Calu3 (cell line): ENCODE measurements around the gene VRK1. TPM values are rescaled to one million over a fixed set of nuclear protein-coding genes. Genes with fewer than 3 reads are reported as not detected.

Source experiments
- BruUV-seq: library from RNA; stranded (reverse); fragments of 400-500 nt; replicated peaks from 2 replicates; lab custom pipeline; 2021; lab: Mats Ljungman, UMichigan
- CTCF ChIA-PET: fragments of 300-600 bp; sonication (Branson Sonifier 250); formaldehyde crosslinking; loops from one replicate; lab custom pipeline; 2022; ENCODE audit warnings: antibody characterized with exemption; lab: Charles Lee
- DNase-seq: peaks from one replicate; pipeline ENCODE4 v3.0.0; 2022
- H3K27ac Mint-ChIP-seq: one replicate; pipeline ENCODE4 v1.8.0; 2022; ENCODE audit warnings: mixed read lengths; ENCODE audit not compliant: unreplicated experiment
- H3K27me3 Mint-ChIP-seq: one replicate; pipeline ENCODE4 v1.8.0; 2022; ENCODE audit warnings: mixed read lengths; ENCODE audit not compliant: unreplicated experiment
- H3K36me3 Mint-ChIP-seq: one replicate; pipeline ENCODE4 v1.8.0; 2022; ENCODE audit warnings: mild to moderate bottlenecking, moderate library complexity, mixed read lengths; ENCODE audit not compliant: insufficient read depth, unreplicated experiment
- H3K4me1 Mint-ChIP-seq: one replicate; pipeline ENCODE4 v1.8.0; 2022; ENCODE audit warnings: mild to moderate bottlenecking, low read depth, mixed read lengths; ENCODE audit not compliant: unreplicated experiment
- H3K4me3 Mint-ChIP-seq: one replicate; pipeline ENCODE4 v1.8.0; 2022; ENCODE audit warnings: mild to moderate bottlenecking, low read depth, moderate library complexity, mixed read lengths; ENCODE audit not compliant: unreplicated experiment
- H3K9me3 Mint-ChIP-seq: one replicate; pipeline ENCODE4 v1.8.0; 2022; ENCODE audit warnings: low read depth, mixed read lengths; ENCODE audit not compliant: unreplicated experiment
- intact Hi-C: fragments of 100-400 bp; cut with micrococcal nuclease; formaldehyde crosslinking; loops from one replicate; pipeline ENCODE4 v1.10.0; 2022; ENCODE audit not compliant: unreplicated experiment
- total RNA-seq: library from RNA; stranded (reverse); gene quantifications from 2 replicates; pipeline ENCODE4 v1.2.3, GENCODE V29; 2022
- TF ChIP-seq, protein P1 (sequence below): fragments of 200-600 bp; IDR thresholded peaks from one replicate; pipeline ENCODE4 v1.8.0; 2022; ENCODE audit warnings: antibody characterized with exemption; ENCODE audit not compliant: unreplicated experiment

Gene VRK1
- total RNA-seq, 1 experiment from 2014 or later: 51.3 TPM

DNA sequence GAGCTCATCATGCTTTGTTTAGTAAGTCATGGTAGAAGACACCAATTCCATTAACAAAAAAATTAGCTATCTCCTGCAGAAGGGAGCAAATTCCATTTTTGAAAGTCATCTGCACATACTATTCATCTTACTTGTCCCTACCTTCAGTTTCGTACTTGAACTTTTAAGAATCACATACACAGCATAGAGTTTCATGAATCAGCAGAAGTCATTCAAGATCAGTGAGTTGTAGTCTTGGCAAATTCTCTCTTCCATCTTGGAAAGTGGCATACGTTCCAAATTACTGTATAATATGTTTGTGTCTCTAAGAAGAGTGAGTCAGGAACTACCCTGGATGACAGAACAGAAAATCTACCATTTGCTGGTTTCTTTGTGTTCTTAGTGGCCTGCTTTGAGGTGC, 14.1 kb downstream of the VRK1 start:
- no TSS peak for BruUV-seq
- Mint-ChIP-seq H3K4me3 (no peak overlapping the region), H3K27me3 (no peaks in the 10 kb centered on the region), H3K27ac (no peak overlapping the region), H3K36me3 (no peaks in the 10 kb centered on the region), H3K9me3 (no peaks in the 10 kb centered on the region), H3K4me1 (no peaks in the 10 kb centered on the region)
- CTCF ChIA-PET: interaction anchor here (0.7 kb wide), 1 partner anchor 1518 kb away, joined by 3 read pairs; no protein-coding TSS in a partner anchor
- TF ChIP-seq, protein P1, sequence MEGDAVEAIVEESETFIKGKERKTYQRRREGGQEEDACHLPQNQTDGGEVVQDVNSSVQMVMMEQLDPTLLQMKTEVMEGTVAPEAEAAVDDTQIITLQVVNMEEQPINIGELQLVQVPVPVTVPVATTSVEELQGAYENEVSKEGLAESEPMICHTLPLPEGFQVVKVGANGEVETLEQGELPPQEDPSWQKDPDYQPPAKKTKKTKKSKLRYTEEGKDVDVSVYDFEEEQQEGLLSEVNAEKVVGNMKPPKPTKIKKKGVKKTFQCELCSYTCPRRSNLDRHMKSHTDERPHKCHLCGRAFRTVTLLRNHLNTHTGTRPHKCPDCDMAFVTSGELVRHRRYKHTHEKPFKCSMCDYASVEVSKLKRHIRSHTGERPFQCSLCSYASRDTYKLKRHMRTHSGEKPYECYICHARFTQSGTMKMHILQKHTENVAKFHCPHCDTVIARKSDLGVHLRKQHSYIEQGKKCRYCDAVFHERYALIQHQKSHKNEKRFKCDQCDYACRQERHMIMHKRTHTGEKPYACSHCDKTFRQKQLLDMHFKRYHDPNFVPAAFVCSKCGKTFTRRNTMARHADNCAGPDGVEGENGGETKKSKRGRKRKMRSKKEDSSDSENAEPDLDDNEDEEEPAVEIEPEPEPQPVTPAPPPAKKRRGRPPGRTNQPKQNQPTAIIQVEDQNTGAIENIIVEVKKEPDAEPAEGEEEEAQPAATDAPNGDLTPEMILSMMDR: no peak
- DNase-seq: no peak
- intact Hi-C loops: no loop called here

DNA sequence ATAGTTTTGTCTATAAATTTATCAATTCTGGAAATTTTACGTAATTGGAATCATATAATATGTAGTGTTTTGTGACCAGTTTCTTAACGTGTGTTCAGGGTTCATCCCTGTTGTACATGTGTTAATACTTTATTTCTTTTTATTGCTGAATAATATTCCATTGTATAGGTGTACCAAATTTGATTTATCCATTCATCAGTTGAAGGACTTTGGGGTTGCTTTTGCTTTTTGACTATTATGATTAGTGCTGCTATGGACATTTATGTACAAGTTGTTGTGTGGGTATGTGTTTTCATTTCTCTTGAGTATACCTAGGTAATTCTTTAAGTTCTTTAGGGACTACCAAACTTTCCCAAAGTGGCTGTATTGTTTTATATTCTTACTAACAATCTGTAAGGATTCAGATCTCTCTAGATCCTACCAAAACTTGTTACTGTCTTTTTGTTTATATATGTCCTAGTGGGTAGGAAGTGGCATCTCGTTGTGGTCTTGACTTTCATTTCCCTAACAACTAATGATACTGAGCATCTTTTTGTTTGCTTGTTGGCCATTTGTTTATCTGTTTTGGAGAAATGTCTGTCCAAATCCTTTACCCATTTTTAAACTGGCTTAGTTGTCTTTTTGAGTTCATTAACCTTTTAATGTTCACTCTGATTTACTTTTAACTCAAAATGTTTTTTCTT, 14.9 kb downstream of the VRK1 start:
- CTCF ChIA-PET: interaction anchor here (0.7 kb wide), 1 partner anchor 1519 kb away, joined by 3 read pairs; no protein-coding TSS in a partner anchor
- Mint-ChIP-seq H3K27me3 (no peaks in the 10 kb centered on the region), H3K36me3 (no peaks in the 10 kb centered on the region), H3K27ac (no peak overlapping the region), H3K4me3 (no peak overlapping the region), H3K4me1 (no peaks in the 10 kb centered on the region), H3K9me3 (no peaks in the 10 kb centered on the region)
- TF ChIP-seq, protein P1: no peak
- DNase-seq: no peak
- intact Hi-C loops: no loop called here
- no TSS peak for BruUV-seq

DNA sequence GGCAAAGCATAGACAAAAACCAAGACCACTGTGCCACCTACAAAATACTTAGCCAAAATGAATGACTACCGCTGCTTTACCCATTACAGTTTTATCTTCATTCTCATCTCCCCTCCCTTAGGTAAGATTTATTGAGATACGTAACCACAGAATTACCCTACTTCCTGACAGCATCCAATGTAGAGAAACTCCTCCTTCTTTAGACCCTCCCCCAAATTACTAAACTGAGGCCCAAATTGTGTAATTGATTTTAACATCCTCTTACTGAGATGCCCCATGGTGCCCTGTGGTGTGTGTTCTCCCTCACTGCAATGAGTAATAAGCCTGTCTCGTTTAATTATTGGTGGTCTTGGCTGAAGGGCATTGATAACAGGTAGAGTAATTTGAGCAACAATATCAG, 19.1 kb downstream of the VRK1 start:
- TF ChIP-seq, protein P1: no peak
- DNase-seq: no peak
- BruUV-seq: no TSS peak
- H3K27me3 Mint-ChIP-seq: no peaks in the 10 kb centered on the region
- H3K9me3 Mint-ChIP-seq: no peaks in the 10 kb centered on the region
- no peak overlapping the region for H3K4me3 Mint-ChIP-seq
- intact Hi-C loops: no loop called here
- H3K4me1 Mint-ChIP-seq: no peaks in the 10 kb centered on the region
- H3K36me3 Mint-ChIP-seq: no peaks in the 10 kb centered on the region
- CTCF ChIA-PET: interaction anchor here (0.7 kb wide), 1 partner anchor 300 kb away, joined by 3 read pairs; no protein-coding TSS in a partner anchor
- no peak overlapping the region for H3K27ac Mint-ChIP-seq

DNA sequence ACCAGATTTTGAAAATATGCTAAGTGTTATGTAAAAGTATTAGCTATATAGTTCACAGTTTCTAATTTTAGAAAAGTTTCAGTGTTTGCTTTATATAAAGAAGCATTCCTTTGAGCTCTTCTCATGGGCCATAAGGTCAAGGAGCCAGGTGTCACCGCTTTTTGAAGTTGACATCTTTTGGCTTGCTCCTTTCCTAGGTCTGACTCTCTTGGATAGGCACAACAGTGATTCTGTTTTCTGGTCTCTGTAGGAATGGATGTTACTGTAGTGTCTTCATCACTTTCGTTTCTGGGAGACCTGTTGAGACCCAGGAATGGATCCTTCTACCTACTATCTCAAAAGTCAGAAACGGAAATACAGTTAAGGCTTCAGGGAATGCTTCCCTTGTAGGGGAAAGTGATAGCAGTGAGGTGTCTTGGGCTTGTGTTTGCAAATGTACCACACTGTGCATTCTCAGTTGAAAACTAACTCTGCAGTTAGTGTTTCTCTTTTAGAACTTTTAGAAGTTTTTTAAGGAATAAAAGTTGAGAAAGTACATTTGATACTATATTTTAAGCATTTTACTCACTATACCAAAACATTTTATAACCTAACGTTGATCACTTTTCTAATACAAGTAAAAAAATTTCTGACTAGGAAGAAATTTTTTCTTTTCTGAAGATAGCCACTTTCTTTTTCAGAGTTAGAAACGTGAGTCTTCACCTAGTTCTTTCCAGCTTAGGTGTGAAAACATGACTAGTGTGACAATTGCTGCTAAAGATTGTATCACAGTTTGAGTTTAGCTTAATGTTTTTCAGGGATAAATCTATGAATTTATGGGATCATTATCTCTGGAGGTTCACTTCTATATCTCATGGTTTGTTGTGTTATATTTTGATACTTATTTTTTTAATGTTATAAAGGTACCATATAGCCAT, 20.8 kb downstream of the VRK1 start:
- no peak for DNase-seq
- intact Hi-C loops: no loop called here
- TF ChIP-seq, protein P1: no peak
- no peaks in the 10 kb centered on the region for H3K4me1 Mint-ChIP-seq
- no peaks in the 10 kb centered on the region for H3K36me3 Mint-ChIP-seq
- no peak overlapping the region for H3K4me3 Mint-ChIP-seq
- CTCF ChIA-PET: no interaction called here
- no TSS peak for BruUV-seq
- H3K27ac Mint-ChIP-seq: no peak overlapping the region
- no peaks in the 10 kb centered on the region for H3K9me3 Mint-ChIP-seq
- H3K27me3 Mint-ChIP-seq: no peaks in the 10 kb centered on the region
